Choroid plexus epithelial cell (primary cell): ENCODE results near the gene GRHPR.

Experiments
- DNase-seq: peaks from one replicate; pipeline ENCODE4 v3.0.0-alpha.2; 2010; ENCODE audit warnings: low read depth
- H3K4me3 ChIP-seq: 2 replicates; pipeline ENCODE4 v1.5.1; 2011; ENCODE audit warnings: low read depth, mild to moderate bottlenecking, control low read depth, low read length, moderate library complexity
- TF ChIP-seq, protein P1 (sequence below): conservative IDR thresholded peaks from 2 replicates; pipeline ENCODE4 v1.5.1; 2011; ENCODE audit warnings: low read depth, mild to moderate bottlenecking, control low read depth, inconsistent platforms, low read length, moderate library complexity

Gene GRHPR

DNA sequence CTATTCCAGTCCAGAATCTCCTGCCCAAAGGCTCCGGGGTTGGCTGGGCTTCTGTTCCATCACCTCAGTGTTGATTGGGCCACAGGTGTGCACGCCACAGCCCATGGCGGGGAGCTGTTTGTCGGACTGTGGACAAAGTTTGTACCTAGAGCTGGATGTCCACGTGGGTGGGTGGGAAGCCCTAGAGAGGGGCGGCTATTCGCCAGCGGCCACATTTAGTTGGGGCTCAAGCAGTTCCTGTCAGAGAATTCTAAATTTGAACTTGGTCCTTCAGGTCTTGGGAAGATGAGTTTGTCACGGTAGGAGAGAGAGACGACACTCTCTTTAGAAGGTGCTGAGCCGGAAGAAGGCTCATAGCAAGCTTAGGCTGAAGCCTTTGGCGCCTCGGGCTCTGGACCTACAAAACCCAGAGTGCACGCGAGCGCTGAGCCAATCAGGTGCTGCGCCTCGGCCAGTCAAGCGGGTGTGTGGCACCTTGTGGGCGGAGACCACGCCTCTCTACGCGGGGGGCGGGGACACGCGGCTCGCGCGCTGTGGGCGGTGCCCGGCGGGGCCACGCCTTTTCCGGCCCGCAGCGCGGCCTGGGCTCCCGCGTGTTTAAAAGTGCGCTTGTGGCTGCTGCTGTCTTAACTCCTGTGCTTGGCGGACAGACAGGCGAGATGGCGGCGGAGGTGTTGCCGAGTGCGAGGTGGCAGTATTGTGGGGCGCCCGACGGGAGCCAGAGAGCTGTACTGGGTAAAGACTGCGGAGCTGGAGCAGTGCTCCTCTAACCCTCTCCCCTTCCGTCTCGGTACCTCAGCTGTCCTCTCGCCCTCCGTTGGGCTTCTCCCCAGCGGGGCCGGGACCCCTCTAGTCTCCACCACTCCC is 63.1 kb downstream of the GRHPR start, which contains the start of gene POLR1E:
POLR1E (plus strand) TSS at position 560 of the 867 bp plus-strand sequence; CDS start at position 660, 100 bp downstream.
- peak; percentile 95 for DNase-seq

DNA sequence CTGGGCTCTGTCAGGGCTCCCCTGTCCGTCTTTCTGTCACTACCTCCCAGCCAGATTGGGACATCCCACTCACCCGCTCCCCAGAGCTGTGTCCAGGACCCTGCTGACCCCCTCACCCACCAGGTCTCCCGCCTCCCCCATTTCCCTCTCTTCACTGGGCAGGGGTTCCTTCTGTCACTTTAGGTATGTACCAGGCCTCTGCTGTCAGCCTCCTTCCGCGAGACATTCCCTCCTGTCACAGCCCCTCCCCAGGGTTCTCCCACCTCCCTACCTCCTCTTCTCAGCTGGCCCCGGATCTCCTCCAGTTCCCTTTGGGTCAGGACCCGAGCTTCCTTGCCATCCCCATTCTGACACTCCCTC is 63.7 kb downstream of the GRHPR start:
- no peak for DNase-seq
- TF ChIP-seq, protein P1, sequence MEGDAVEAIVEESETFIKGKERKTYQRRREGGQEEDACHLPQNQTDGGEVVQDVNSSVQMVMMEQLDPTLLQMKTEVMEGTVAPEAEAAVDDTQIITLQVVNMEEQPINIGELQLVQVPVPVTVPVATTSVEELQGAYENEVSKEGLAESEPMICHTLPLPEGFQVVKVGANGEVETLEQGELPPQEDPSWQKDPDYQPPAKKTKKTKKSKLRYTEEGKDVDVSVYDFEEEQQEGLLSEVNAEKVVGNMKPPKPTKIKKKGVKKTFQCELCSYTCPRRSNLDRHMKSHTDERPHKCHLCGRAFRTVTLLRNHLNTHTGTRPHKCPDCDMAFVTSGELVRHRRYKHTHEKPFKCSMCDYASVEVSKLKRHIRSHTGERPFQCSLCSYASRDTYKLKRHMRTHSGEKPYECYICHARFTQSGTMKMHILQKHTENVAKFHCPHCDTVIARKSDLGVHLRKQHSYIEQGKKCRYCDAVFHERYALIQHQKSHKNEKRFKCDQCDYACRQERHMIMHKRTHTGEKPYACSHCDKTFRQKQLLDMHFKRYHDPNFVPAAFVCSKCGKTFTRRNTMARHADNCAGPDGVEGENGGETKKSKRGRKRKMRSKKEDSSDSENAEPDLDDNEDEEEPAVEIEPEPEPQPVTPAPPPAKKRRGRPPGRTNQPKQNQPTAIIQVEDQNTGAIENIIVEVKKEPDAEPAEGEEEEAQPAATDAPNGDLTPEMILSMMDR: no peak
- peak overlapping the region; percentile 67 for H3K4me3 ChIP-seq

More for the DNA sequence above, 63.1 kb downstream of the GRHPR start, which contains the start of gene POLR1E:
- peak within 1 kb of the TSS; percentile 67 for H3K4me3 ChIP-seq
- TF ChIP-seq, protein P1: no peak
